ENCODE data around the gene MOXD1. TPM values are rescaled to one million over a fixed set of nuclear protein-coding genes. Genes with fewer than 3 reads are reported as not detected.
A peak's percentile ranks its signal among the peaks of the same experiment; 100 is the strongest.
"Not testable (repeated sequence)": the region's sequence is repeated elsewhere in the genome, so short reads cannot be mapped to it uniquely, and the experiment has no call there.

Gene MOXD1
- polyA plus RNA-seq, 4 donors: 0.45 to 5.3 (median 2.2) TPM

- Histone ChIP-seq H3K27ac (ENCODE audit: low read depth in 1 of 3, low read length in 2 of 3) (no peak overlapping the region), H3K9me3 (ENCODE audit: control insufficient read depth in 2 of 2, insufficient read depth in 1 of 2, low read depth in 1 of 2, low read length in 1 of 2) (peaks cover 0 to 1% of the 10 kb centered on the region in 2 donors), H3K4me1 (ENCODE audit: control insufficient read depth in 3 of 3, insufficient read depth in 2 of 3, low read depth in 1 of 3, low read length in 2 of 3) (no peaks in the 10 kb centered on the region), H3K27me3 (ENCODE audit: control insufficient read depth in 3 of 3, insufficient read depth in 3 of 3, low read length in 3 of 3) (no peaks in the 10 kb centered on the region), H3K36me3 (ENCODE audit: control insufficient read depth in 3 of 3, insufficient read depth in 2 of 3, low read depth in 1 of 3, low read length in 3 of 3) (no peaks in the 10 kb centered on the region), H3K4me3 (ENCODE audit: low read depth in 1 of 3, low read length in 3 of 3) (no peak overlapping the region)
- FAIRE-seq: no peak
- WGBS, 3 donors: 61 to 95% (median 77%) methylated on average over 2 of the region's 2 CpGs
- no peak for DNase-seq
Measured at GRCh38 chr6:132322398-132322797, 78.9 kb downstream of the MOXD1 start.

- Histone ChIP-seq H3K36me3 (ENCODE audit: control insufficient read depth in 3 of 3, insufficient read depth in 2 of 3, low read depth in 1 of 3, low read length in 3 of 3) (no peaks in the 10 kb centered on the region), H3K27ac (ENCODE audit: low read depth in 1 of 3, low read length in 2 of 3) (no peak overlapping the region)
Measured at GRCh38 chr6:132320007-132320406, 81.3 kb downstream of the MOXD1 start.

GRCh38 chr6:132316970-132317369, 84.3 kb downstream of the MOXD1 start:
- H3K4me3 ChIP-seq (ENCODE audit: low read depth in 1 of 3, low read length in 3 of 3): no peak overlapping the region
- FAIRE-seq (no peak), DNase-seq (no peak)
- no peaks in the 10 kb centered on the region for H3K4me1 ChIP-seq (ENCODE audit: control insufficient read depth in 3 of 3, insufficient read depth in 2 of 3, low read depth in 1 of 3, low read length in 2 of 3)
- 92 to 97% (median 94%) methylated on average over 1 of the region's 1 CpG for WGBS, 3 donors
- no peaks in the 10 kb centered on the region for H3K27me3 ChIP-seq (ENCODE audit: control insufficient read depth in 3 of 3, insufficient read depth in 3 of 3, low read length in 3 of 3)
- no peak overlapping the region for H3K27ac ChIP-seq (ENCODE audit: low read depth in 1 of 3, low read length in 2 of 3)
- H3K9me3 ChIP-seq (ENCODE audit: control insufficient read depth in 2 of 2, insufficient read depth in 1 of 2, low read depth in 1 of 2, low read length in 1 of 2): peaks cover 0 to 5% of the 10 kb centered on the region in 2 donors
- no peaks in the 10 kb centered on the region for H3K36me3 ChIP-seq (ENCODE audit: control insufficient read depth in 3 of 3, insufficient read depth in 2 of 3, low read depth in 1 of 3, low read length in 3 of 3)

More at GRCh38 chr6:132320007-132320406, 81.3 kb downstream of the MOXD1 start:
- no peaks in the 10 kb centered on the region for H3K27me3 ChIP-seq (ENCODE audit: control insufficient read depth in 3 of 3, insufficient read depth in 3 of 3, low read length in 3 of 3)
- no peak overlapping the region for H3K4me3 ChIP-seq (ENCODE audit: low read depth in 1 of 3, low read length in 3 of 3)
- H3K9me3 ChIP-seq (ENCODE audit: control insufficient read depth in 2 of 2, insufficient read depth in 1 of 2, low read depth in 1 of 2, low read length in 1 of 2): peaks cover 0 to 5% of the 10 kb centered on the region in 2 donors
- FAIRE-seq (no peak), DNase-seq (no peak)
- no peaks in the 10 kb centered on the region for H3K4me1 ChIP-seq (ENCODE audit: control insufficient read depth in 3 of 3, insufficient read depth in 2 of 3, low read depth in 1 of 3, low read length in 2 of 3)

GRCh38 chr6:132314432-132314831, 86.8 kb downstream of the MOXD1 start:
- no peak overlapping the region for H3K27ac ChIP-seq (ENCODE audit: low read depth in 1 of 3, low read length in 2 of 3)
- H3K27me3 ChIP-seq (ENCODE audit: control insufficient read depth in 3 of 3, insufficient read depth in 3 of 3, low read length in 3 of 3): no peaks in the 10 kb centered on the region
- 14 to 36% (median 31%) methylated on average over 3 of the region's 3 CpGs for WGBS, 3 donors
- FAIRE-seq (no peak), DNase-seq (no peak)
- H3K36me3 ChIP-seq (ENCODE audit: control insufficient read depth in 3 of 3, insufficient read depth in 2 of 3, low read depth in 1 of 3, low read length in 3 of 3): no peaks in the 10 kb centered on the region
- H3K4me3 ChIP-seq (ENCODE audit: low read depth in 1 of 3, low read length in 3 of 3): no peak overlapping the region
- peaks cover 0 to 5% of the 10 kb centered on the region in 2 donors for H3K9me3 ChIP-seq (ENCODE audit: control insufficient read depth in 2 of 2, insufficient read depth in 1 of 2, low read depth in 1 of 2, low read length in 1 of 2)
- H3K4me1 ChIP-seq (ENCODE audit: control insufficient read depth in 3 of 3, insufficient read depth in 2 of 3, low read depth in 1 of 3, low read length in 2 of 3): no peaks in the 10 kb centered on the region

GRCh38 chr6:132310921-132311320, 90.4 kb downstream of the MOXD1 start:
- no peak overlapping the region for H3K4me3 ChIP-seq (ENCODE audit: low read depth in 1 of 3, low read length in 3 of 3)
- FAIRE-seq: no peak
- H3K27me3 ChIP-seq (ENCODE audit: control insufficient read depth in 3 of 3, insufficient read depth in 3 of 3, low read length in 3 of 3): no peaks in the 10 kb centered on the region
- H3K27ac ChIP-seq (ENCODE audit: low read depth in 1 of 3, low read length in 2 of 3): no peak overlapping the region
- DNase-seq: no peak
- no peaks in the 10 kb centered on the region for H3K4me1 ChIP-seq (ENCODE audit: control insufficient read depth in 3 of 3, insufficient read depth in 2 of 3, low read depth in 1 of 3, low read length in 2 of 3)
- 50 to 63% (median 57%) methylated on average over 2 of the region's 2 CpGs for WGBS, 3 donors
- H3K36me3 ChIP-seq (ENCODE audit: control insufficient read depth in 3 of 3, insufficient read depth in 2 of 3, low read depth in 1 of 3, low read length in 3 of 3): no peaks in the 10 kb centered on the region
- no peaks in the 10 kb centered on the region for H3K9me3 ChIP-seq (ENCODE audit: control insufficient read depth in 2 of 2, insufficient read depth in 1 of 2, low read depth in 1 of 2, low read length in 1 of 2)

- H3K9me3 ChIP-seq (ENCODE audit: control insufficient read depth in 2 of 2, insufficient read depth in 1 of 2, low read depth in 1 of 2, low read length in 1 of 2); H3K27ac ChIP-seq (ENCODE audit: low read depth in 1 of 3, low read length in 2 of 3); H3K36me3 ChIP-seq (ENCODE audit: control insufficient read depth in 3 of 3, insufficient read depth in 2 of 3, low read depth in 1 of 3, low read length in 3 of 3); H3K4me1 ChIP-seq (ENCODE audit: control insufficient read depth in 3 of 3, insufficient read depth in 2 of 3, low read depth in 1 of 3, low read length in 2 of 3); H3K4me3 ChIP-seq (ENCODE audit: low read depth in 1 of 3, low read length in 3 of 3); DNase-seq; FAIRE-seq; H3K27me3 ChIP-seq (ENCODE audit: control insufficient read depth in 3 of 3, insufficient read depth in 3 of 3, low read length in 3 of 3): not testable (repeated sequence)
- WGBS, 3 donors: 87 to 93% (median 88%) methylated on average over 4 of the region's 4 CpGs
Measured at GRCh38 chr6:132310151-132310550, 91.1 kb downstream of the MOXD1 start.

GRCh38 chr6:132304891-132305305, 96.4 kb downstream of the MOXD1 start:
- H3K36me3 ChIP-seq (ENCODE audit: control insufficient read depth in 3 of 3, insufficient read depth in 2 of 3, low read depth in 1 of 3, low read length in 3 of 3): no peaks in the 10 kb centered on the region
- H3K9me3 ChIP-seq (ENCODE audit: control insufficient read depth in 2 of 2, insufficient read depth in 1 of 2, low read depth in 1 of 2, low read length in 1 of 2): peaks cover 0 to 3% of the 10 kb centered on the region in 2 donors
- 75 to 91% (median 89%) methylated on average over 6 of the region's 6 CpGs for WGBS, 3 donors
- H3K4me1 ChIP-seq (ENCODE audit: control insufficient read depth in 3 of 3, insufficient read depth in 2 of 3, low read depth in 1 of 3, low read length in 2 of 3): no peaks in the 10 kb centered on the region
- DNase-seq (no peak), FAIRE-seq (no peak)
- no peak overlapping the region for H3K27ac ChIP-seq (ENCODE audit: low read depth in 1 of 3, low read length in 2 of 3)
- no peaks in the 10 kb centered on the region for H3K27me3 ChIP-seq (ENCODE audit: control insufficient read depth in 3 of 3, insufficient read depth in 3 of 3, low read length in 3 of 3)
- no peak overlapping the region for H3K4me3 ChIP-seq (ENCODE audit: low read depth in 1 of 3, low read length in 3 of 3)

- H3K27ac ChIP-seq (ENCODE audit: low read depth in 1 of 3, low read length in 2 of 3): no peak overlapping the region
- no peaks in the 10 kb centered on the region for H3K27me3 ChIP-seq (ENCODE audit: control insufficient read depth in 3 of 3, insufficient read depth in 3 of 3, low read length in 3 of 3)
- WGBS, 3 donors: 52 to 64% (median 57%) methylated on average over 4 of the region's 4 CpGs
- no peaks in the 10 kb centered on the region for H3K4me1 ChIP-seq (ENCODE audit: control insufficient read depth in 3 of 3, insufficient read depth in 2 of 3, low read depth in 1 of 3, low read length in 2 of 3)
- FAIRE-seq: peak; percentile 76
- no peak overlapping the region for H3K4me3 ChIP-seq (ENCODE audit: low read depth in 1 of 3, low read length in 3 of 3)
- H3K9me3 ChIP-seq (ENCODE audit: control insufficient read depth in 2 of 2, insufficient read depth in 1 of 2, low read depth in 1 of 2, low read length in 1 of 2): peaks cover 0 to 3% of the 10 kb centered on the region in 2 donors
- peak; percentile 45 to 52 for DNase-seq
- no peaks in the 10 kb centered on the region for H3K36me3 ChIP-seq (ENCODE audit: control insufficient read depth in 3 of 3, insufficient read depth in 2 of 3, low read depth in 1 of 3, low read length in 3 of 3)
Measured at GRCh38 chr6:132300323-132300949, 100.8 kb downstream of the MOXD1 start.

- no peak overlapping the region for H3K27ac ChIP-seq (ENCODE audit: low read depth in 1 of 3, low read length in 2 of 3)
- peak; percentile 15 for FAIRE-seq
Measured at GRCh38 chr6:132298344-132298949, 102.8 kb downstream of the MOXD1 start.

More at GRCh38 chr6:132298344-132298949, 102.8 kb downstream of the MOXD1 start:
- Histone ChIP-seq H3K27me3 (ENCODE audit: control insufficient read depth in 3 of 3, insufficient read depth in 3 of 3, low read length in 3 of 3) (no peaks in the 10 kb centered on the region), H3K4me3 (ENCODE audit: low read depth in 1 of 3, low read length in 3 of 3) (no peak overlapping the region), H3K4me1 (ENCODE audit: control insufficient read depth in 3 of 3, insufficient read depth in 2 of 3, low read depth in 1 of 3, low read length in 2 of 3) (no peaks in the 10 kb centered on the region), H3K9me3 (ENCODE audit: control insufficient read depth in 2 of 2, insufficient read depth in 1 of 2, low read depth in 1 of 2, low read length in 1 of 2) (no peaks in the 10 kb centered on the region), H3K36me3 (ENCODE audit: control insufficient read depth in 3 of 3, insufficient read depth in 2 of 3, low read depth in 1 of 3, low read length in 3 of 3) (no peaks in the 10 kb centered on the region)
- DNase-seq: peak; percentile 57 to 59
